Mesenteric fat pad (tissue), 1 donor: ENCODE measurements around the gene NOX3. TPM values are rescaled to one million over a fixed set of nuclear protein-coding genes. Genes with fewer than 3 reads are reported as not detected.

ENCODE experiments used
- DNase-seq: peaks from one replicate; pipeline ENCODE4 v3.0.0-alpha.2; 2020; ENCODE audit warnings: low spot score
- total RNA-seq: library from RNA; stranded (reverse); fragmentation: NEBNext Ultra II Directional; extraction: Animal tissue kit (Norgen Biotek cat#: 25700); gene quantifications from one replicate; pipeline ENCODE4 v1.2.1, GENCODE V29; 2021
- donor health status: DM: yes; HTN: yes; CAD: no.

Gene NOX3
- total RNA-seq, 1 donor from 2014 or later: not detected

GRCh38 chr6:155434829-155435423, 20.7 kb downstream of the NOX3 start:
- DNase-seq: no peak

GRCh38 chr6:155434096-155434495, 21.5 kb downstream of the NOX3 start:
- no peak for DNase-seq

DNA sequence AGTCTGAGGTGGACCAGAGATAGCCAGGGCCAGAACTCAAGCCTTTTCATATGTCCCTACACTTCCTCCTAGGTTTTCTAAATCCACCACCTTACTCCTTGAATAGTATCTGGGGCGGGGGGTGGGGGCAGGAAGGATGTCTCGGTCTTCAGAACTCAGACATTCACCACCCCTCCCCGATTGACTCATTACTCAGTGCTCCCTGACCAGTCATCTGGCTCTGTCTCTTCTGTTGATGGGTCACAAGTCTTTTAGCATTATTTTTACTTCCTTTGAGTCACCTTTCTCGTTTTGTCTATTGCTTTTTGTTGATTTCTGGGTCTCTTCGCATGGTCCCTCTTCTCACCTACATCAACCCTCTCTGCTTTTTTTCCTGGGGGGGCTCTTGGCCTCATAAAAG, 23.3 kb downstream of the NOX3 start:
- no peak for DNase-seq

- DNase-seq: no peak
These were observed 26.2 kb downstream of the NOX3 start for GRCh38 chr6:155429321-155429893.

- no peak for DNase-seq
These were observed 29.2 kb downstream of the NOX3 start for GRCh38 chr6:155426408-155426945.

DNA sequence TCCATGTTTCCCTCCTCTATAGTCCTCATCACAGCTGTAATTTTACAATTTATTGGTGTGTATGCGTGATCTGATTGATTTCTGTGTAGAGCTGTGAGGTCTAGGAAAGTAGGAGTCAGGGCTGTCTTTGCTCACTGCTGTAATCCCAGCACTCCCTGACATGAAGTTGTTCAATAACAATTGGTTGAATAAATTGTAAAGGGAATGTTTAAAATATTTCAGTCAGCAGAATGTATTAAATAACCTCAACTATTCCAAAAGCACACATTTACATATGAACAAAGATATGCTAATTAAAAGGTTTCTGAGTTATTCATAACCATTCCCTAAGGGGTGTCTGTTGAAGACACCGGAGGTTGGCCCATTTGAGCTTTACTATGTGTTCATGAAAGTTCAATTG, 31.5 kb downstream of the NOX3 start:
- DNase-seq: no peak

- no peak for DNase-seq
These were observed 33.0 kb downstream of the NOX3 start for GRCh38 chr6:155422635-155423034.

GRCh38 chr6:155420492-155420891, 35.1 kb downstream of the NOX3 start:
- no peak for DNase-seq

GRCh38 chr6:155419161-155419560, 36.5 kb downstream of the NOX3 start:
- no peak for DNase-seq

- no peak for DNase-seq
These were observed 37.5 kb downstream of the NOX3 start for GRCh38 chr6:155418017-155418761.

DNA sequence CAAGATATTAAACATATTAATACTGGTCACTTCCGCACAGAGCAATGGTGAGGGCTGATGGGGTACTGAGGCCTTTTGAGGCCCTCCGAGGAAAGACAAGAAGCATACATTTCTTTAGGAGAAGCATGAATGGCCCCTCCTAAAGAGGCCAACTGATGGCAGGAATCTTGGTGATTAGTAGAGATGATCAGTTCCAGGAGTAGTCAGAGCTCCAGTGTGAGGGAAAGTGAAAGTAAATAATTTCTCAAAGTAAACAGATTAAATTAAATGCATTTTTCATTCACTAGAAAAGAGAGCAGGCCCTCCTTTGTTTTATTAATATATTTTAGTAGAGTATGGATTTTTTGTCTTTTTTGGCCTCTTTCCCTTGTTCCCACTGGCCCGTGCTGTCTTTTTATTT, 38.2 kb downstream of the NOX3 start:
- DNase-seq: no peak

DNA sequence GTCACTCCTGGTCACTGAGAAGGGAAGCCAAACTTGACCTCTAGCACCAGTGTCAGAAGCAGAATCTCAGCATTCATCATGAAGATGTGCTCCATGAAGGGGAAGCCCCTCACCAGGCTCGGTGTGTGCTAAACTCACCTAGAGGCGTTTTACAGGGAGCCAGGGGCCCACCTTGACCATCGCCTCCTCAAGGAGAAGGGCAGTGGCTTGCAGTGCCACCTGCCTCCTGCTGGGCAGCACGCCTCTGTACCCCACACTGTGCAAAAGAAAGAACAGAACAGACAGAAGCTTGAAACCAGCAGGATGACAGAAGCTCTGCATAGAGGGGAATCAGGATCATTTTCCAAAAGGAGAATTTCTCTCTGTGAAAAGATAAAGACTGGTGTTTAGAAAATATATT, 39.7 kb downstream of the NOX3 start:
- DNase-seq: no peak

DNA sequence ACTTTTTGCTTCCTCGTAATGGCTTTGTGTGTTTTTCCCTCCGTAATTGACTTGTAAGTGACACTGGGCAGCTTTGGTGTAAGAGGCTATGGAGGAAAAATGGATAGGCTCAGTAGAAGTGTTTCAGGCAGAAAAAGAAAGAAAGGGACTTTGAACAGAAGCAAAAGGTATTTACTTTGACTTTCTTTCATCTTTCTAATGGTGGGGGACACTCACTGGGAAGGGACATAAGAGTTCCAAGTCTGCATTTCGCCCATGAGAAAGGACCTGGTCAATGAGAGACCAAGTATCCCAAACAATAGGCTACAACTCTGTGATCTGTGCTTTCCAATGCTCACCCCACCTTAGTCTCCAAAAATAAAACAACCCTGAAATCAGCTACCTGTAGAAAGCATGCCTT, 41.6 kb downstream of the NOX3 start:
- no peak for DNase-seq

DNA sequence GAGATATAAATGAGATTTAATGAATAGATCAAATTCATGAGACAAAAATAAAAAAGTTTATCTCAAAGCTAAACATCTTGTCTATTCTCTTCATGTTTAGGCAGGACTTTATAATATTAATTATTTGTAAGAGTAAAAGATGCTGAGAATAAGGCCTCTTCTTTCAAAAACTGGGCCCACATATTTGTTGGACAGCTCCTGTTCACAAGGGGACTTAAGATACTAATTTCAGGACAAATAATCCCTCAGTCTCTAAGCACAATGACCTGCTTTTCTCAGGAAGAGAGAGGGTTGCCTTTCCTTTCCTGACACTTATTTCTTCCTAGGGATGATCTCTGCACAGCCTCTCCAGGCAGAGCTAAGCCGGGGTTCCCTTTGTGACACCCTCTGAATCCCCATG, 43.3 kb downstream of the NOX3 start:
- no peak for DNase-seq

DNA sequence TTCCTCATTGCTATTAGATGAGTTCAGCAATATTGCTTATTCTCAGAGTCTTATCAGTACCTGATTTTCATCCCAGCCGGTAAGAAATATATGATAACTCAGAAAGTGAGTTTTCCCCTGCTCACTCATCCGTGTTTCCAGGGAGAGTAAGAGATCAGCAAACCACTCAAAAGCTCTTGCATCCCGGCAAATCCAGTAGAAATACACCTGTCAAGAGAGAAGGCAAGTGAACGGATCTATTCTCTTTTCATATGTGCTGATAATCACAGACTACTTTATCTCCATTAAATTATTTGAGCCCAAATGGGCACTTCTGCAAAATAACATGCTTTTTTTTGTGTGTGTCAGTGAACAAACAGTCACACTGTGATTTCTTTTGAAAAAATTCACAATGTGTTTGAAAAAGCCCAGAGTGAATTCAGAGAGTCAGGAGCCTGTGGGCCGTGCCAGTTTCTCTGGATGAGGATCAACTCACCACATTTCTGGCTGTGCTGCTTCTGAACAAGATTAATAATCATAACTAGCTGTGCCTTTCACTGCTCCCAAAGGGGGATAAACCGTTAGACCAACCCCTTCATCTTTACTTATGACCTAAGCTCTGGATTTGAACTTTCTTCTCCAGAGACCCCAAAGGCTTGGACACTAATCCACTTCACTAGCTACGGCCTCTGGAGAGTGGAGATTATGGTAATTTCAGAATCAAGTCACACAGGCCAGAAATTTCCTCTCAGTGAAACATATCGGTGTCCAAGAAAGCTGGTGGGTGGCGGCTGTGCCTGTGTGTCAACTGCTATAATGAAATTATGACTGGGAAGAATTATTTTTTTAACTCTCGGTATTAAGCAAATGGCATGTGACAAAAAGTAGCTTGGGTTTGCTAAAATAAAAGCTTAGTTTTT, 44.2 kb downstream of the NOX3 start:
- DNase-seq: no peak

DNA sequence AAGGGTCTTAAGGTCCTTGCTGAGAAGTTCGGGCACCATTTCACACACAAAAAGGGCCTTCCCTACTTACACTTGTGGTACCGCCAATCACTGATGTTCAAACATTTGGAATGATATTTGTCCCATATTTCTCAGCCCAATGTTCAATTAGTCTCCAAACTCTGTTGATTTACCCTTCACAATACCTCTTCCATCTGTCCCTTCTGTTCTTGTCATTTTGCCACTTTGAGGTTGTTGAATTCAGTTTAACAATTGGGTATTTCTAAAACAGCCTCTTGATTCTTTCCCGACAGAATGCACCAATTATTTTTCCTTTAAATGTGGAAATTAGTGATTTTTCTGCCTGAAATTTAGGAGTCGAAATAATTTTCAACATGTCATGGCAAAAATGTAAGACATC, 46.2 kb downstream of the NOX3 start:
- DNase-seq: no peak

GRCh38 chr6:155408981-155409380, 46.7 kb downstream of the NOX3 start:
- no peak for DNase-seq

- no peak for DNase-seq
These were observed 47.4 kb downstream of the NOX3 start for GRCh38 chr6:155408231-155408630.

DNA sequence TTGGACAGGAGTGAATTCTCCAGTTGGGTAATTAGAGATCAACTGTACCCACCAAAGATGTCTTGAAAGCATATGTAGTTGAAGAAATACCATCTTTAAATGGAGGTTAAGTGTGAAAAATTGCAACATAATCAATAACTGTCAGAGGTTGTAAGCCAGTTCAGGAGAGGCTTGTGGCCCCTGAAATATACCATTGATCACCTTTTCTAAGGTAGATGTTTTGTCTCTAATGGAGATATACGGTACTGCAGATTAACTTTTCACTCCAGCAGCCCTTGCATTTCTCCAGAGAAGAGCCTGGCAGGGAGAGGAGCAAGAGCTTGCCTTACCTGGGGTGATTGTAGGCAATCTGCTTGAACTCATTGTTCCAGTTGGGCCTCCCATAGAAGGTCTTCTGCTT, 48.8 kb downstream of the NOX3 start:
- no peak for DNase-seq

GRCh38 chr6:155404937-155405336, 50.7 kb downstream of the NOX3 start:
- no peak for DNase-seq

DNA sequence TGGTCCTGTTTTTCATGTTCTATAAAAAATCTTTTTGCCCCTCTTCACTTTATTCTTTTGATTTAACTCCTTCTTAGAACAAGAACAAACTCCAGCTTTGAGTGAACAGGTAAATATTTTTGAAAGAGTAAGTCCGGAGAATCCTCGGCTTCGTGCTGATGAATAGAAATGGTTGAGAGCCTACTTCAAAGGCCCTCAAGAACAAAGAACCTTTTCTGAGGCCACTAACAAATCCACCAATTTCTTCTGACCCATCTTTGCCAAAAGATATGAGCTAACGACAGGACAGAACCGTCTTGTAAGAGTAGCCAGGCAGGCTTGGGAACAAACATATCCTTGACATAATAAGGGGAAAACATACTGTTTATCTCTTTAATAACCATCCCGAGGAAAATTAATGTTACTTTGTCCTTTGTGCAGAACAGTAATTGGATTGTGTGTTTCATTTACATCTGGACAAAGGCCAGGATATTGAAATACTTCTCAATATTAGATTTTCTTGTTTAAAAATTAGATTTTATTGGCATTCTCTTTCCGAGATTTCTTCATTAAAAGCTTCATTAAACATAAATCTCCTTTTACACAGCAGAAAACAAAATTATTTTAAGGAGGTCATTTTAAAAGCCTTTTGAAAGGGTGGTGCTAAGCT, 52.9 kb downstream of the NOX3 start:
- no peak for DNase-seq
